GM19455 (cell line): ENCODE measurements around the gene KCNAB1.
"Not testable (repeated sequence)": the region's sequence is repeated elsewhere in the genome, so short reads cannot be mapped to it uniquely, and the experiment has no call there.

Source experiments
- ATAC-seq: cut with Tn5 transposase; IDR thresholded peaks from one replicate; pipeline ENCODE4 v1.9.1; 2021; ENCODE audit not compliant: unreplicated experiment

Gene KCNAB1

GRCh38 chr3:156216216-156216615 is 95.8 kb downstream of the KCNAB1 start:
- no peak for ATAC-seq

DNA sequence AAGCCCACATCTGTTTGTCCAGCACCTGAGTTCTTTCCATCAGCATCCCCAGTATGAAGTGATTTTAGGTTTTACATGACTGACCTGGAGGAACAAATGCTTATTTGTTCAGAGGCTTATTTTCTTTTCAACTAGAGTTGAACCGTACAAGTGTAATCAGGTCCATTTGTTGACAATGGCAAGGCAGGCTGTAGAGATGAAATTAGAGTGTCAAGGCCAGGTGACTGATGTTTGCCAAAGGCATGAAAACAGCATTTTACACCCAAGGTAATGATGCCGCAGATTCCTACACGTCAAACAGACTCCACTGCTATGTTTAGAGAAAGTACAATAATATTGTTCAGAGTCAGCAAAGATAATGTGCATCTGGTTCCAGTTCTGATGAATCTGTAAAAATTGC is 96.5 kb downstream of the KCNAB1 start:
- no peak for ATAC-seq

GRCh38 chr3:156217674-156218352 is 97.4 kb downstream of the KCNAB1 start:
- no peak for ATAC-seq

DNA sequence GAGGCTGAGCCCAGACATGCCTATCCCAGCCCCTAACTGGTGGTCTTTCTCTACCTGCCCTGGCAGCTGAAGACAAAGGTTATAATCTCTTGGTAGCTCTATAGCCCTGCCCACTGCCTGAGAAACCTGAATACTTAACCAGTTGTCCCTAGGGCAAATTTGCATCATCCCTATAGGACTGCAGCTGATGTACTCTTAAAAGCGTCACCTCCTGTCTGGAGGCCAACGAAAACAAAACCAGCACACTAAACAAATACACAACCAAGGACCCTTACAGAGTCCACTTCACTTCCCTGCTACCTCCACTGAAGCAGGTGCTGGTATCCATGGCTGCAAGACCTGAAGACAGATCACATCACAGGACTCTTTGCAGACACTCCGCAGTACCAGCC is 98.0 kb downstream of the KCNAB1 start:
- ATAC-seq: no peak

GRCh38 chr3:156222381-156222780 is 102.0 kb downstream of the KCNAB1 start:
- ATAC-seq: not testable (repeated sequence)

GRCh38 chr3:156224046-156224445 is 103.7 kb downstream of the KCNAB1 start:
- not testable (repeated sequence) for ATAC-seq

DNA sequence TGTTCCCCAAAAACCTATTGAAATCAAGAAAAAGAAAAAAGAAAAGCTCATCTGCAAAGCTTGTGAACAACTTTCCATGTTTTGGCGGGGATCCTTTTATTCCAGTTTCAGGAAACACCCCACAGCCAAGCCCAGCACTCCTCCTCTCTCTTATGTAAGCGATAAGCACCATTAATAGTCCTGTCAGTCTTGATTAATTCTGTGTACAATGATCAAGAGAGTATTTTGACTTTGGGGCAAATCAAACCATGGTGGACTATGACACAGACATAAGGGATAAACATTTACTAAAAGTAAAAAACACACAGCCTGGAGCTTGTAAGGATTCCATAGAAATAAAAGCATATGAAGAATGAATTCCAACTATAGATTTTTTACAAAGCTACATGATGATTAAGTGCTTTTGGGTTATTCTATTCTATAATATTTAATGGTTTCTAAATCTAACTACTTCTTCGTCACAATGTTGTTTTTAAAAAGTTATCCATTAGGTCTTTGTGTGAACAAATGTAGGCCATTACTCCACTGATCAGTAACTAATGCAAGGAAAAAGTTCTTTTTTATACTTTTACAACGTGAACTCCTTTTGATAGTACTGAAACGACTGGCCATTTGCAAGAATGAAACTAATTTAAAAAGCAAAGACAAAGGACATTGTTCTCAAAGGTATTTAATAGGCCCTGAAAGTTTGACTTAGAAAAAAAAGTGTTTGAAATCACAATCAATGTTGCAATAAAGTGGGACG is 106.5 kb downstream of the KCNAB1 start:
- ATAC-seq: no peak

DNA sequence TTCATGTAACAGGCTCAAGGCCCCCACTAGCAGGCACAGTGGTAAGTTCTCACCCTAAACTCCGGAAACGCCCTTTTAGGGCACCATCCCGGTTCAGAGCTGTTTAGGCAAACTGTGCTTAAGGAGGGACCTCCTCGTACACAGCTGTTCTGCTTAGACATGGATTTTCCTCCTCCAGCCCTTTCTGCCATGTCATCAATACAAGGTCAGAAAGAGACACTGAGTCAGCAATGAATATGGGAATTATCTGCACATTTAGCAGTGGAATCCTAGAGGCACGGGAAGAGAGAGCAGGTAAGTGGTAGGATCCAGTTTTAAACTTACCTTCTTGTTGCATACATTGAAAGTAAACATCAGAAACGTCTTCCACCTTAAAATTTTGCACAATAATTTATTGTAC is 107.3 kb downstream of the KCNAB1 start:
- no peak for ATAC-seq

DNA sequence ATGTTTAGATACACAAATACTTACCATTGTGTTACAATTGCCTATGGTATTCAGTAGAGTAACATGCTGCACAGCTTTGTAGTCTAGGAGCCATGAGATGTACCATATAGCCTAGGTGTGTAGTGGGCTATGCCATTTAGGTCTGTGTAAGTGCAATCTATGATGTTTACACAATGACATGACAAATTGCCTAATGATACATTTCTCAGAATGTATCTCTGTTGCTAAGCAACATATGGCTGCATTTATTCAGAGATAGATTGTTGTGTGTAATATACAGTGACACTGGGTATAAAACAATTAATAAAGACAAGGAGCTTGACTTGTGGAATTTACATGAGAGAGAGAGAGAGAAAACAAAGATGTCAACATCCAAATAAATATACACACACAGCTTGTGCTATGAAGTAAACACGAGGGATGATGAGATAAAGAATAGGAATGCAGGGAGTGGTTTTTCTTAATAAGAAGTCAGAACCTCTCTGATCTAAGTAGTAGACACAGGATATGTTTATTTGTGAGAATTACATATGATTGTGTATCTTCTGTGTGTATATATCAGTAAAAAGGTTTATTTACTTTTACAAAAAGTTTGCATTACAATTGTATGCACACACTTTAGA is 110.0 kb downstream of the KCNAB1 start:
- ATAC-seq: no peak

GRCh38 chr3:156231221-156231620 is 110.8 kb downstream of the KCNAB1 start:
- not testable (repeated sequence) for ATAC-seq

- no peak for ATAC-seq
Measured at GRCh38 chr3:156233876-156234275, 113.5 kb downstream of the KCNAB1 start.

DNA sequence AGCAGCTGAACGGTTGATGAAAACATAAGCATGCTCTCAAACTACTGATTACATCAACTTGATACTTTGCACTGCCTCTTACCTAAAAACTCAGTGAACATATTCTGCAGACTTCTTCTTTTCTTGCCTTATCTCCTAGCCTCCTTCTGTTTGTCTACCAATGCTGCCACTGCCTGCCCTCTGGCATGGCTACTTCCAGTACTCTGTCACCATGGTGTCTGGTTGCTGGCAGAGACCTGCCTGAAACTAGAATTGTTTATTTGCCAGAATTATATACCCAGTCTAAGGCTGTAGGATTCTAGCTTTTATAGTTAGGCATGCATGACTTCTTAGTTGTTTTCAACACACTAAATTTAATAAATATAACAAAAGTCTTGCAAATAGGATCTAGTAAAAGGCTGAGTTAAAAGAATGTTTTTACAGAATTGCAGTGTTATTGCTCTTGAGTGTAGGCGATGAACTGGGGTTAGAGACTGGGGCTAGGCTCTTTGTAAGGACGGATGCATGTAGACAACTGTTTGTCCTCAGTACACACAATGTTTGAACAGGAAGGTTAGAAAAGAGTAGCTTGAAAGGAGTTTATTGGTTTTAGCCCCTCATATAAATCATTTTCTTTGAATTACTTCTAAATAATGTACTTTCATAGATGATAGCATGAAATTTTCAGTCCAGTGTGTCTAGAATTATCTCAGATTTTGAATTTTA is 116.3 kb downstream of the KCNAB1 start:
- no peak for ATAC-seq

DNA sequence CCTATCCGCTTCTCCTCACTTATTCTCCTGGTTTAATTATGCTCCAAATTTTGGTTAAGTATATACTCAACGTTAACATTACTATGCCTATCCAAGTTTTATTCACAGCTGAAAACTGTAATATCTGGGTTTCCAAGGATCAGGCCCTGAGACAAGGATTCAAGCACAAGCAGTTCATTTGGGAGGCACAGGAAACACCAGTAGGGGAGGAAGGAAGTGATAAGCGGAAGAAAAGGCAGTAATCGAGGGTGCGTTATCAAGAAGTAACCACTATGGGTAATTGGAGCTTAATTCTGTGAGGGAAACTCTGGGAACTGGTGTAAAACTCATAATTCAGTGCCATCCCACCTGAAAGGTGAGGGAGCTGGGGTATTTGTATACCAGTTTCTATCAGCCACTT is 120.3 kb downstream of the KCNAB1 start:
- ATAC-seq: no peak

DNA sequence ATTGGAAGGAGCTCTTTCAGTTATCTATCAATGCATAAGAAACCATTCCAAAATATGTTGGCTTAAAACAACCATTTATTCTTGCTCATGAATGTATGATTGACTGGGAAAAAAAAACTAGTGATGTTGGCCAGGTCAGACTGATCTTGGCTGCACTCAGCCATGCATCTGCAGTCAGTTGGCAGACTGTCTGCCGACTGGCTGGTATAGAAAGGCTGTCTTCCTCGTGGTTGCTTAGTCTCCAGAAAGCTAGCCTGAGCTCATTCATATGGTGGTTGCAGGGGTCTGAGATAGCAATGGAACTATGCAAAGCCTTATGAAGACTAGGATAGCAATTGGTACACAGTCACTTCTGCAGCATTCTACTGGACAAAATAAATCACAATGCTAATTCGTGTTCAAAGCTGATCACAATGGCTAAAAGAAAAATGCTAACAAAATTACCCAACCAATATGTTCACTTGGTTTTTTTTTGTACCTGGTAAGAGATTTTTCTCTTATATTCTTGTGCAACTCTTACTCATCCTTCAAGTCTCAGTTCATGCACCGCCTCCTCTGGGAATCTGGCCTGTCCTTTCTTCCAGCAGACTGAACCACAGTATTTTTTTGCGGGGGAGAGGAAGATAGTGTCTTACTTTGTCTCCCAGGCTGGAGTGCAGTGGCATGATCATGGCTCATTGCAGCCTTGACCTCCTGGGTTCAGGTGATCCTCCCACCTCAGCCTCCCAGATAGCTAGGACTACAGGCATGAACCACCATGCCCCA is 126.8 kb downstream of the KCNAB1 start:
- no peak for ATAC-seq

GRCh38 chr3:156250550-156250949 is 130.2 kb downstream of the KCNAB1 start:
- ATAC-seq: no peak

DNA sequence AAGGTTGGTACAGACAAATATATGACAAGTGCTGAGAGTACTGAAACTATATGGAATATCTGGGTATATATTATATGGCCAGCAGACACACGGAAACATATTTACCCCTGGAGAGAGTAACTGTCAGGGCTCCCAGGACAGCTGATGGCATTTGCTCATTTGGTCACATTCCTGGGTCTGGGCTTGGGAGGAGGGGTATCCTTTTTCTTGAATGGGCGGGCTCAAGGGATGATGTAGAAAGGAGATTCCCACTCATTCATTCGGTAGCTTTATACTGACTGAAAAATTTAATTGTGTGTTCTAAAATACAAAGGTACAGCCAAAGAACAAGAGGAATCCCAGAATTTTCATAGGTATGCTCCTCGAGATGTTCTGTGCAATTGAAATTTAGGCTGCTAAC is 131.0 kb downstream of the KCNAB1 start:
- ATAC-seq: no peak

DNA sequence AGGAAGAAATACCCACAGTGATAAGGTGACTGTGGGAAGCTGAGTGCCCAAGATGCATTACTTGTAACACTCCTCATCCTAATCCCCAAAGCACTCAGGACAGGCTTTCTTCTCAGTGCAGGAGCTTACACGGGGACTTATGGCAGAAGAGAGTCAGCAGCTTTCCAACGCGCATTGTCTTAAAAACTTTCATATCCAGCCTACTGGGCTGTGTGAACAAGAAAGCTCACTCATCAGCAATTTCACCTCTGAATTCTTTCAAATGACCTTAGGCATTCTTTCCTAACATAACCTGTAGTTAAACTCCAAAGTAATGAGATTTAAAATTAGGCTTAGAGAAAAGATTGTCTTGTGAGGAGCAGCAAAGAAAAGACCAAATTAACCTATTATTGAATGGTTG is 132.3 kb downstream of the KCNAB1 start:
- ATAC-seq: no peak

DNA sequence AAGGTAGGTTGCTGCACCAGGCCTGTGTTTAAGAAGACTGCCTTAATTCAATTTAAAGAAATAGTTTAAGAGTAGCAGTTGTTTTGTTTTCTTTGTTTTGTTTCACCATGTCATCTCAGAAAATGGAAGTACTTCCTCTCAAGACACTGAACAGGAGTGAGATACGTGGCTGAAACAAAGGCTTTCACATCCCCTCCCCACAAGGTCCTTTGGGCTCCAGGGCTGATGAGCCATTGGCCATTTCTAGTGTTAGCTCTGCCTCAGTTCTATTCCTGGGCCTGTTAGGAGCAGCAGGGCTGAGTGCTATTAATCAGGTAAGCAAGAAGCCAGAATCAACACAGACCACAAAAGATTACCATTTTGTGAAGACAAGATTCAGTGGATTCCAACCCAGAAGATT is 132.8 kb downstream of the KCNAB1 start:
- peak; percentile 84 for ATAC-seq

GRCh38 chr3:156256256-156256655 is 135.9 kb downstream of the KCNAB1 start:
- no peak for ATAC-seq

DNA sequence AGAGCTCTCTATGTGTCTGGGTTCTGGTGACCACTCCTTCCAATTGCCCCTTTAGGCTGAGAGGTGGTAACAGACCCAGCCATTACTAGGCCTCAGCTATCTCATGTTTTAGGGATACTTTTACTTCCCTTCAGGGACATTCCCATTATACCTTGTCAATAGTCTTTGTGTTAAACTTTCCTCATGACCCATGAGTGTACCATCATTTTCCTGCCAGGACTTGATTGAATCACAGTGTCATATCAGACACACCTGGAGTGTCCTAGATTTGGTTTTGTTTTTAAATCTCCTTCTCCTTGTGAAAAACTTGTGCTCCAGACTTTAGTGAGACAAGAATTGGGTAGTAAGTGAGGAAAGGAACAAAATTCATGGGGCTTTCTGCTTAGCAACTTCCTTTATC is 136.6 kb downstream of the KCNAB1 start:
- ATAC-seq: no peak

DNA sequence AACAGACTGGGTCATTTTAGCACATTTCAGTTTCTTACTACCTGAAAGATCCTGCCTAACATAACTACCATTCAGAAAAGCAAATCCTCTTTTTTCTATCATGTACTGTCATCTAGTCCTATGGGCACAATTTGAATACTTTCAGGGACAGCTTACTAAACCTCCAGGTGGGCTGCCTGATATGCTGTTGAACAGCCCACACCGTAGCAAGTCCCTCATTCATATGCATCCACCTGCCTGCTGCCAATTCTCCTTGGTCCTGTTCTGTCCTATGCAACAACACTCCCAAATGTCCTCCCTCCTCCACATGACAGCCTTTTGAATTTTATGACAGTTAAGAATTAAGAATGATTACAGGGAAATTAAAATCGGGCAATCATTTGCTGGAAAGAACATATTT is 137.9 kb downstream of the KCNAB1 start:
- no peak for ATAC-seq
